ENCODE results near the gene ADGRG6.

DNA sequence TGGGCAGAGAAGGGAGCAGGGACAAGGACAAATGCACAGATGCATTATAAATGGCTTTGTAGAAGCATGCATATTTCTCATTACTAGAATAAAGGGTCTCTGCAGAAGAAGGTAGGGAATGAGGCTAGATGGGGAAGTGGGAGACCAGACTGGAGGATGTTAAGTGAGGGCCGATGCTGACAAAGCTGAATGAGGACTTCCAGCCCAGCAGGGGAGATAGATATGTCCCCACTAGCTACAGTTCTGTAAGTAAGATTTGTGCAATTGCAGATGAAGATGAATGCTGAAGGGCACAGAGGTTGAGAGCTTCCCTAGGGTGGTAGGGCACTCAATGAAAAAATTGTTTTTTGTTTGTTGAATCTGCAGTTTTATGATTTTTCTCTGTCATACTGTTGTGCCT lies 16.9 kb downstream of the ADGRG6 start:
- no peak for TF ChIP-seq CTCF (IDR thresholded peaks at IDR 0.05)
- no peak for TF ChIP-seq NFYB (CRISPR knock-in tag; conservative IDR thresholded peaks at IDR 0.05; ENCODE audit: low read depth)
- TF ChIP-seq, protein P1, sequence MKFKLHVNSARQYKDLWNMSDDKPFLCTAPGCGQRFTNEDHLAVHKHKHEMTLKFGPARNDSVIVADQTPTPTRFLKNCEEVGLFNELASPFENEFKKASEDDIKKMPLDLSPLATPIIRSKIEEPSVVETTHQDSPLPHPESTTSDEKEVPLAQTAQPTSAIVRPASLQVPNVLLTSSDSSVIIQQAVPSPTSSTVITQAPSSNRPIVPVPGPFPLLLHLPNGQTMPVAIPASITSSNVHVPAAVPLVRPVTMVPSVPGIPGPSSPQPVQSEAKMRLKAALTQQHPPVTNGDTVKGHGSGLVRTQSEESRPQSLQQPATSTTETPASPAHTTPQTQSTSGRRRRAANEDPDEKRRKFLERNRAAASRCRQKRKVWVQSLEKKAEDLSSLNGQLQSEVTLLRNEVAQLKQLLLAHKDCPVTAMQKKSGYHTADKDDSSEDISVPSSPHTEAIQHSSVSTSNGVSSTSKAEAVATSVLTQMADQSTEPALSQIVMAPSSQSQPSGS (CRISPR knock-in tag; IDR thresholded peaks at IDR 0.05; ENCODE audit: borderline replicate concordance, low read depth): no peak
